ENCODE measurements around the gene PKM.
A peak's percentile ranks its signal among the peaks of the same experiment; 100 is the strongest.
"Not testable (repeated sequence)": the region's sequence is repeated elsewhere in the genome, so short reads cannot be mapped to it uniquely, and the experiment has no call there.

PKM gene

GRCh38 chr15:72175186-72176044 is 55.6 kb downstream of the PKM start:
- no peak for DNase-seq

- no peak for DNase-seq
Observed at GRCh38 chr15:72174551-72175165, 56.3 kb downstream of the PKM start.

- DNase-seq, result no peak
Observed at GRCh38 chr15:72173864-72174550, 57.0 kb downstream of the PKM start.

GRCh38 chr15:72173401-72173800 is 57.6 kb downstream of the PKM start:
- DNase-seq, result no peak

GRCh38 chr15:72172796-72173195 is 58.2 kb downstream of the PKM start:
- DNase-seq, result no peak

GRCh38 chr15:72171978-72172377 is 59.0 kb downstream of the PKM start:
- not testable (repeated sequence) for DNase-seq

GRCh38 chr15:72170691-72171090 is 60.3 kb downstream of the PKM start:
- no peak for DNase-seq

- DNase-seq, result no peak
Observed at GRCh38 chr15:72169921-72170611, 60.9 kb downstream of the PKM start.

GRCh38 chr15:72169236-72169920 is 61.6 kb downstream of the PKM start:
- DNase-seq, result no peak

GRCh38 chr15:72168808-72169190 is 62.2 kb downstream of the PKM start:
- DNase-seq, result no peak

- DNase-seq, result peak; percentile 65
Observed at GRCh38 chr15:72168131-72168807, 62.7 kb downstream of the PKM start.

- DNase-seq, result no peak
Observed at GRCh38 chr15:72167445-72167844, 63.5 kb downstream of the PKM start.

- DNase-seq, result no peak
Observed at GRCh38 chr15:72166716-72167417, 64.1 kb downstream of the PKM start.

- DNase-seq, result no peak
Observed at GRCh38 chr15:72163719-72164118, 67.3 kb downstream of the PKM start.

- DNase-seq, result no peak
Observed at GRCh38 chr15:72162569-72162968, 68.4 kb downstream of the PKM start.

- no peak for DNase-seq
Observed at GRCh38 chr15:72161361-72162132, 69.4 kb downstream of the PKM start.

- DNase-seq, result no peak
Observed at GRCh38 chr15:72160696-72161245, 70.2 kb downstream of the PKM start.

- DNase-seq, result no peak
Observed at GRCh38 chr15:72156928-72157327, 74.1 kb downstream of the PKM start.

GRCh38 chr15:72155635-72156616 is 75.1 kb downstream of the PKM start:
- peak; percentile 79 for DNase-seq

All from fibroblast of skin of scalp (primary cell).